Measurements from ENCODE around the gene TEX52. TPM values are rescaled to one million over a fixed set of nuclear protein-coding genes. Genes with fewer than 3 reads are reported as not detected.

TEX52 gene
- 11.3 TPM for total RNA-seq (ENCODE audit: insufficient read depth, low replicate concordance)

DNA sequence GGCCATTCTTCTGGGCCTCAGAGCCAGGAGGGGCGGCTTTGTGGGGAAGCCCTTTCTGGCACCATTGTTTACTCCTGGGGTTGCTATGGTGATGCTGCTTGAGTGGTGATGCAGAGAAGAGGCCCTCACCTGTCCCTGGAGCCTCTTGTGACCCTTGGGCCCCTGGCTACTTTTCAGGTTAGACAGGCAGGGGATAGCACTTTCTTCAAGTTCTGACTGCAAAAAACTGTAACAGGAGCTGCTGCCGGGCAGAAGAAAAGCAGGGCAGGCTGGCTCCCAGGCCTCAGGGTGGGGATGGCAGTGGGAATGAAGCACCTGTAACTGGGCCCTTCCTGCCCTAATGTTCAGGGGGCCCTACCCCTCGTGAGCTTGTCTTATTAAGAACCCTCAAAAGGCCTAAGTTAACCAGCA is at the start of gene TEX52:
Gene TEX52, minus strand, starts transcription at position 19 of the 411 bp plus-strand sequence. Its CDS starts 13 bp downstream, at position 6.
- DNase-seq (ENCODE audit: low spot score): no peak

DNA sequence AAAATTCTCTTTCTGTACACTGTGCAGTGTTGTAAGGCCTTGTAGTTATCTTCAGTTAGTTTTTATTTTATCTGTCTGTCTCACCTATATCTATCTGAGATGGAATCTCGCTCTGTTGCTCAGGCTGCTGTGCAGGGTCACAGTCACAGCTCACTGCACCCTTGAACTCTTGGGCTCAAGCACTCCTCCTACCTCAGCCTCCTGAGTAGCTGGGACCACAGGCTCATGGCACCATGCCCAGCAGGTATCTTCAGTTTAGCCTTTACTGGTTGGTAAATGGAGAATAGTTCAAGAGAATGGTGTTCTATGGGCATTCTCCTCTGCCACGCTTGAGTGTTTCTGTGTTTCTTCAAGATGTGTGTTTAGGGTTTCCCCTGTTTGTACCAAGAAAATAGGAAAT is 47.4 kb upstream of the TEX52 start:
- no peak for DNase-seq (ENCODE audit: low spot score)

DNA sequence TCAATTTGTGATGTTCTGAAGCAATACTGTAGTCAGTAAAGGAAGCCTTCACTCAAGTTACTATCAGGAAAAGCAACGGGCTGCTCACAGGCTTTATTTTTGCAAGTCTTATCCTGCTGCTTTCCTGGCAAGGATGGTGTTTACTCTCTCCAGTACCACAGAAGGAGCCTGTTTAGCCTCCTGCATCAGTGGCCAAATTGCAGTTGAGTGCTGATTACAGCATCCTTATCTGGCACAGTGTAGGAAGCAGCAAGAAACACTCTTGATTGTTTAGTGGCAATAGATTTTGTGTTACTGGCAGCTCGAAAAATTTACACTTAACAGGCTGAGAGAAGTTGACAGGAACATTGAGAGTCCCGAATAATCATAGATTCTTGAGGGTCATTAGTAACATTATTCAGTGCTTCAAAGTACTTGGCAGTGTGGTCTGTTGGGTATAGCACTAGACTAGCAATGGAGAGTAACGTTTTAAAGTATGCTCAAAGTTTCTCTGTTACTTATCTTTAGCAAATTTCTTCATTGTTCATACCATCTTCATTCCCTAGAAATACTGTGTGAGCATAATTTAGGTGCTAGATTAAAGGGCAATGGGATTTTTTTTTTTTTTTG is 45.5 kb upstream of the TEX52 start:
- DNase-seq (ENCODE audit: low spot score): peak; percentile 41

DNA sequence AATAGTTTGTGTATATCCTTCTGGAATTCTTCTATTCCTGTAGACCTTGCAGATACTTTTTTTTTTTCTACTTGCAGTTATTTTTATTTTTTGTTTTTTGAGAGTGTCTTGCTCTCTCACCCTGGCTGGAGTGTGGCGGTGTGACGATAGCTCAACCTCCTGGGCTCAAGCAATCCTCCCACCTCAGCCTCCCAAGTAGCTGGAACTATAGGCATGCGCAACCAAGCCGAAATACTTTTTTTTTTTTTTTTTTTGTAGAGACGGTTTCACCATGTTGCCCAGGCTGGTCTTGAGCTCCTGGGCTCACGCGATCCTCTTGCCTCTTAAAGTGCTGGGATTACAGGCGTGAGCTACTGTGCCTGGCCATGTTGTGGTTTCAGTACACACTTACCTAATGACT is 43.8 kb upstream of the TEX52 start:
- no peak for DNase-seq (ENCODE audit: low spot score)

DNA sequence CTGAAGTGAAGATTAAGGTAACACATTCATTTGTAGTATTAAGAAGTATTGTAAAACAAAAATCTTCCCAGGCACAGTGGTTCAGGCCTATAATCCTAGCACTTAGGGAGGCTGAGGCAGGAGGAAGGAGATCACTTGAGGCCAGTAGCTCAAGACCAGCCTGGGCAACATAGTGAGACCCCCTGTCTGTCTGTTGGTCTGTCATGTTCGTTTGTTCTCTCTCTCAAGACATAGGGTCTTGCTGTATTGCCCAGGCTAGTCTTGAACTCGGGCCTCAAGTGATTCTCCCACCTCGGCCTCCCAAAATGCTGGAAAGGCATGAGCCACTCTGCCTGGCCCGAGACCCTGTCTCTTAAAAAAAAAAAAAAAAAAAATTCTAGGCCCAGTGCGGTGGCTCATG is 40.6 kb upstream of the TEX52 start:
- DNase-seq (ENCODE audit: low spot score): no peak

DNA sequence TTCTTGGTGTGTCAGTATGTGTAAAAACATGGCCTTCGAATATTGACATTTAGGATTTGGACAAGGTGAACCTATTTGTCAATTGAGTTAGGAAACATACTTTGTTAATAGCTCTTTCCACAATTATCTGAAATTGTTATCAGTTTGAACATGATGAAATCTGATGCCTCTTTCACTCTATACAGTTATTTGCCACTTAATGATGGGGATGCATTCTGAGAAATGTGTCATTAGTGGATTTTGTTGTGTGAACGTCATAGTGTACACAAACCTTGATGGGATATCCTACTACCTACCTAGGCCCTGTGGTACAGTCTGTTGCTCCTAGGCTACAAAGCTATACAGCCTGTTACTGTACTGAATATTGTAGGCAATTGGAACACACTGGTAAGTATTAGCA is 38.7 kb upstream of the TEX52 start:
- no peak for DNase-seq (ENCODE audit: low spot score)

DNA sequence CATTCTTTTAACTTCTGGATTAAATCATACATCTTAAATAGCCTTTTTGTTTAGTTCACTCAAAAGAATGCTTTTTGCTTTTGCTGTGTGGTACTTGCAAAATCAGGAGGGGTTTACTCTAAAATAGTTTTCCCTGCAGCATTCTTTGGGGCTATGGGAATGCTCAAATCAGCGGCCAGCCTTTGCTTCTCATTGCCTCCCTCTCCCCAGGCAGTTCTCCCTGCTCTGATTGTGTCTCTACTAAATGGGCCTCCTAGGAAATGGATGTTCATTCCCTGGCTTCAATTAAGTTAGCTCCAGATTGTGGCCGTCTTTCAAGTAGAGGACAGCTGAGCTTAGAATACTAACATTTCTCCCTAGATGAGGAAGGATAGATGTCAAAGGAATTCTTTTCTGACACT is 38.2 kb upstream of the TEX52 start:
- no peak for DNase-seq (ENCODE audit: low spot score)

DNA sequence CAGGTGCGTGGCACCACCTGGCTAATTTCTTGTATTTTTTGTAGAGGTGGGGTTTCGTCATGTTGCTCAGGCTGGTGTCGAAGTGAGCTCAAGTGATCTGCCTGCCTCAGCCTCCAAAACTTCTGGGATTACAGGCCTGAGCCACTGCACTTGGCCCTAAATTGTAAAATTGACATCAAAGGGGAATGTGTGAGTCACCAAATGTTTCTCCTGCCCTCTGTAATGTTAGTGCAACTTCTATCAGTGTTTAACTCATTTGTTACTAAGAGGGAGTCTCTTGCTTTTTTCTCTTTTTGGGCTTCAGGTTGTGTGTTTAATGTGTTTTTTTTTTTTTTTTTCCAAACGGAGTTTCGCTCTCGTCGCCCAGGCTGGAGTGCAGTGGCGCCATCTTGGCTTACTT is 36.2 kb upstream of the TEX52 start:
- DNase-seq (ENCODE audit: low spot score): peak; percentile 84

DNA sequence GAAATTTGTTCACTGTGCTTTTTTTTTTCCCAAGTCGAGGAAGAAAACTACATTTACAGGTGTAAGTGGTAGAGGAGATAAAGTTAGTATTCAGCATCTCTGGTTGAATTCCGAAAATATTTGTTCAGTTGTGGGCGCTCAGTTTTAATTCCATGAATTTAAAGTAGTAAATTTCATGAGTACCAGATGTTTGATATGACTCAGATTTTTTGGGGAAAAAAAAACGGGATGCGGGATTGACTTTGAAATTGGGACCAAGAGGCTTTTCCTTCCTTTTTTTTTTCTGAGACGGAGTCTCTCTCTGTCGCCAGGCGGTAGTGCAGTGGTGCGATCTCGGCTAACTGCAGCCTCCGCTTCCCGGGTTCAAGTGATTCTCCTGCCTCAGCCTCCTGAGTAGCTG is 35.4 kb upstream of the TEX52 start:
- peak; percentile 11 for DNase-seq (ENCODE audit: low spot score)

DNA sequence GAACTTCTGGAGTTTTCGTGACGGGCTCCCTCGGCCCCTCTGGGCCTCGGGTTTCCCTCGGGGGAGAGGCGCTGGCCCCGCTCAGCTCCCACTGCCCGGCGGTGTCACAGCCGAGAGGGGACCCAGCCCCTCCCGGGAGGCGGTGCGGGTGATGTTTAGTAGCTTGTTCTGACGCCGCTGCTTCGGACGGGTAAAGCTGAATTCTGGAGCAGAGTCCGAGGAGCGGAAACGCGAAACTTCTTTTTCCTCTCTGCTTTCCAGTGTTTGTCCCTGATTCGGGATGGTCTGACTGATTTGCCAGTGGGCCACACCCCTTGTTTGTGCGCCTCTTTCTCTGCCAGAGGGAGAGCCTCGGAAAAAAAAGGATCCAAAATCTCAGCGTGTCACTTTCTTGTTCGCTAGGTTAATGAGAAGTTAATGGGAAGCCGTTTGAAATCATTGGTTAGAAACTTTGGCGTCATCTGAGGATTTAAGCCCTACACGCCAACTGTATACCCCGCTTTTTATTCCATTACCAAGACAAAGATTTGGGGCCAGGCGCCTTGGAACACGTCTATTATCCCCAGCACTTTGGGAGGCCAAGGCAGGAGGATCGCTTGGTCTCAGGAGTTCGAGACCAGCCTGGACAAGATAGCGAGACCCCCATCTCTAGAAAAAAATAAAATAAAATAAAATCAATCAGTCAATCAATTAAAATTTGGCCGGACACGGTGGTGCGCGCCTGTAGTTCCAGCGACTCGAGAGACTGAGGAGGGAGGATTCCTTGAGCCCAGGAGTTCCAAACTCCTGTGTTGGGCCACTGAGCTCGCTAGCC is 34.6 kb upstream of the TEX52 start:
- peak; percentile 84 for DNase-seq (ENCODE audit: low spot score)

DNA sequence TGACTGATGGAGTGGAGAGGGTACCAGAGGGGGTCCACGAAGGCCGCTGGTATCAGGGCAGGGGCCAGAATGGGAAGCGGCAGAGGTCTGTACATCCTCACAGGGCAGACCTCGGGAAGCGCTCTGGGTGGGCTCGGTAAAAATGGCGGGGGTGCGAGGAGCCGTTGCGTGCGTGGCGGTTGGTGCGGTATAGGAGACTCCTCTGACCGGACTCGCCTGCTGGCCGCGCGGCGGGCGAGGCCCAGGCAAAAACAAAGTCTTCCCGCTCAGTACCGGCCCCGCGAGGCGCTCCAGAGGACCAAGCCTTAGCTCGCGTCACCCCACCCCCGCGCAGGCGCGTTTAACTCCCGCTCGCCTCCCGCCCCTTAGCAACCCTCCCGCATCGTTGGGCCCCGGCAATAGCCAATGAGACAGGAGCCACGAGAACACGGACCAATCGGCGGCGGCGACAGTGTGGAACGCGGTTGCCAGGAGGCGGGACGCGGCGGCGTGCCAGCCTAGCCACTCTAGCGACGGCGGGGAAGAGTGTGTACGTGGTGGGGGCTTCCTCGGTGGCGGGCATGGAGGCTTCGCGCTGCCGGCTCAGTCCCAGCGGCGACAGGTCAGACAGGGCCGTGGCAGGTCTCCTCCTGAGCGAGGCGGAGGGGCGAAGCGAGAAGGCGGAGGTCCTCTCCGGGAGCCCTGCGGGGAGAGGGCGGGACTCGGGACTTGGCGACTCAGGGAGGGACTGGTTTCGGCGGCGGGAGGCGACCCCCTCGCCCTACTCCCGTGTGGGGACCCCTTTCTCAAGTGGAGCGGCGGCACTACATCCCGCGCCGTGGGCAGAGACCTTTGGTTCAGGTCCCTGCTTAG is 33.8 kb upstream of the TEX52 start, which contains the start of gene TULP3:
Gene TULP3, plus strand, starts transcription at position 504 of the 852 bp plus-strand sequence. Its CDS starts 57 bp downstream, at position 561.
- DNase-seq (ENCODE audit: low spot score): peak; percentile 99

DNA sequence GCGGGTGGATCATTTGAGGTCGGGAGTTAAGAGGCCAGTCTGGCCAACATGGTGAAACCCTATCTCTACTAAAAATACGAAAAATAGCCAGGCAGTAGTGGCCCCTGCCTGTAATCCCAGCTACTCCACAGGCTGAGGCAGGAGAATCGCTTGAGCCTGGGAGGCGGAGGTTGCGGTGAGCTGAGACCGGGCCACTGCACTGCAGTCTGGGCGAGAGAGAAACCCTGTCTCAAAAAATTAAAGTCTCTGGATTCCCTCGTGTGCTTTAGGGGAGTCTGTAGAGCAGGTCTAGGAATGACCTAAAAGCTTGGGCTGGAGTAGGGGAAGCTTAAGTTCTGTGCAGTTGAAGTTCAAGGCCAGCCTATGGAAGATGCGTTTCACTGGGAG is 33.2 kb upstream of the TEX52 start:
- no peak for DNase-seq (ENCODE audit: low spot score)

DNA sequence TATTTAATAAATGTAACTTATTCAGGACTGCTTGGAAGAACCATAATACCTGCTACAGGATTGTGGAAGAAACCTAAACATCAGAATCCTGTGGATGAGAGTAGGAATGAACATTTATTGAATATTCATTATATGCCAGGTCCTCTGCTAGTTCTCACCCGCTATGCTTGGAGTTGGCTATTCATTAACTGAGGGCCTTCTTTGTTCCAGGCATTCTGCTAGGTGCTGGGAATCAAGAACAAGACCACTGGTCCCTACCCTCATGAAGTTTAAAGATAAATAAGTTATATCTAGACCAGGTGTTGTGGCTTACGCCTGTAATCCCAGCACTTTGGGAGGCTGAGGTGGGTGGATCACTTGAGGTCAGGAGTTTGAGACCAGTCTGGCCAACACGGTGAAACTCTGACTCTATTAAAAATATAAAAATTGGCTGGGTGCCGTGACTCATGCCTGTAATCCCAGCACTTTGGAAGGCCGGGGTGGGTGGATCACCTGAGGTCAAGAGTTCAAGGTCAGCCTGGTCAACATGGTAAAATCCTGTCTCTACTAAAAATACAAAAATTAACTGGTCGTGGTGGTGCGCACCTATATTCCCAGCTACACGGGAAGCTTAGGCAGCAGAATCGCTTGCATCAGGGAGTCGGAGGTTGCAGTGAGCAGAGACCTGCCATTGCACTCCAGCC is 30.1 kb upstream of the TEX52 start:
- no peak for DNase-seq (ENCODE audit: low spot score)

DNA sequence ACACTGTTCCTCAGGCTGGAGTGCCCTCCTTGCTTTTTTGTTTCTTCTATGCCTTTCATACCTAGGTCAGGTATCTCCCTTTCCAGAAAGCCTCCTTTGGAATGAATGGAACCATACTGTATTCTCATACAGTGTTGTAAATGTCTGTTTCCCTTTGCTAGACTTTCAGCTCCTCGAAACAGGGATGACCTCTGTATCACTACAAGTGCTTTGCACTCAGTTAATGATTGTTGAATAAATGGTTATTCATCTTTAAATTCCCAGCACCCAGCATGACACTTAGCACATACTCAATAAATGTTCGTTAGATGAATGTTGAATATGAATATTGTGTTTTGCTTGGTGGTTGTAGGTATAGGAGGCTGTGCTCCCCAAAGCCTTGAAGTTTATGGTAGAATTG is 28.0 kb upstream of the TEX52 start:
- DNase-seq (ENCODE audit: low spot score): no peak

DNA sequence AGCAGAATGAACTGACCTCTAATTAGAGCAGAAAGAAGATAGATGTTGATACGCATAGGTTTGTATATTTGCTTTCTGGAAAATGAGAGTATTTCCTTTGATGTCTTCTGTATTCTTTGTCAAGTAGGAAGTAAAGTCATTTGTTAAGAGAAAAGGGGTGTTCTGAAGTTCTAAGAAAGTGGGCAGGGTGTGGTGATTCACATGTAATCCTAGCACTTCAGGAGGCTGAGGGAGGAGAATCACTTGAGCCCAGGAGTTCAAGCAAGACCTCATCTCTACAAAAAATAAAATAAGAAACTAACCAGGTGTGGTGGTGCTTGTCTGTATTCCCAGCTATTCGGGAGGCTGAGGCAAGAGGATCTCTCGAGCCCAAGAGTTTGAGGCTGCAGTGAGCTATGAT is 23.0 kb upstream of the TEX52 start:
- DNase-seq (ENCODE audit: low spot score): no peak

DNA sequence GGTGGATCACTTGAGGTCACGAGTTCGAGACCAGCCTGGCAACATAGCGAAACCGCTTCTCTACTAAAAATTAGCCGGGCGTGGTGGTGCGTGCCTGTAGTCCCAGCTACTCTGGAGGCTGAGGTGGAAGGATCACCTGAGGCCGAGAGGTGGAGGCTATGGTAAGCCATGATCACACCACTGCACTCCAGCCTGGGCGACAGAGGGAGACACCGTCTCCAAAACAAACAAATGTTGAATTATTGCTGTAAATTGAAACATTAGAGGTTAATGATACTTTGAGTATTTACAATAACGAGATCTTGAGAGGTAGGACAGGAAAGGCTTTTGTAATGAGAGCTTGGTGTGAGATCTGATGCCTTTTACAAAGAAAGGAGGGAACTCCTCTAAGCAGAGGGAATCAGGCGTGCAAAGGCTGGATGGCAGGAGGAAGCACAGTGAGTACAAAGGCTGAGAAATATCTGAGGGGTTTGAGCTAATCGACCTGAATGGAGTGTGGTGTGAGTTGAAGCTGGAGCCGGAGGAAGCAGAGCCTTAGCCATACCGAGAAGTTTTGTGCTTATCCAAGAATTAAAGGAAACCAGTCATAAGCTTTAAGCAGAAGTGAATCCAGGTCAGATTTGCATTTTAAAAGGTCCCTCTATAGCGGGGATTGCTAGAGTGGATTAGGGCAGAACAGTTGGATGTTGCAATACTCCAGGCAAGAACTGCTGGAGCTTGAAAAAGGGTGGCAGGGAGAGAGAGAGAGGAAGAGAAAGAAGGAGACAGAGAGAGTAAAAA is 21.3 kb upstream of the TEX52 start:
- peak; percentile 92 for DNase-seq (ENCODE audit: low spot score)

DNA sequence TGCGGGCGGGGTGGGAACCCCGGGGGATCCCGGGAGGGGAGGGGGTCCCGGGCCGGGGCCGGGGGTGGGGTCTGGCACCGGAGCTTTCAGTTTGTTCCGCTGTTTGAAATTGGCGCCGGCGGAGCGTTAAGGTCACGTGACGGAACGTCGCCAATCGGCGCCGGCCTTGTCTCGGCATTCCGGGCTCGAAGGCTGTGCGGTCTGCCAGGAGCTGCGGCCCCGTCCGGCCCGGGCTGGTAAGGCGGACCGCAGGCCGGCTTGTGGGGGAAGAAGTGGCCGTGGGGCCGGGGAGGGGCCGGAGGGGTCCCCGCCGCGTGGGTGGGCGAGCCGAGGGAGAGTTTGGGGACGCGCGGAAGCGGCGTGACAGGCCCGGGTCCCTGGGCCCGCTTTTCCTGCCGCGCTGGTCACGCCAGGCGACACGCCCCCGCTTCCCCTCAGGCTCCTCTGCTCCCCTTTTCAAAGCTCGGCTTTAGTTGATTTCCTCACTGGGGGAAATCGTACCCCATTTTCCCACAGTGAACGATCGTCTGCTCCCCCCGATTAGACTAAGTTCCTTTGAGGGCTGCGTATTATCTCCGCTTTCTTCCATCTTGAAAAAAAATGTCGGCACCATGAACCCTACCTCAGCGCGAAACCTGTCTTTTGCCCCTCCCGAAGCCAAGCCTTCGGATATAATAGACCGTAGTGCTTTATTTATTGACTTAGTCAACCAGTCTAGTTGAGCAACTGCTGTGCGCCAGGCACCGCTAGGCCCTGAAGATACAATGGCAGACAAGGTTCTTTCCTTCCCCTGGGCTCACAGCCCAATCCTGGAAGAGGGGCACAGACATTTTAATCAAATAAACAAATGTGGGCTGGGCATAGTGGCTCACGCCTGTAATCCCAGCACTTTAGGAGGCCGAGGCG is 20.5 kb upstream of the TEX52 start, which contains the start of the genes FOXM1 and RHNO1:
Gene FOXM1, minus strand, starts transcription at position 128 of the 906 bp plus-strand sequence. CDS start 2,696 bp downstream, outside the sequence.
Gene RHNO1, plus strand, starts transcription at position 177 of the 906 bp plus-strand sequence. CDS start 8,144 bp downstream, outside the sequence.
- peak; percentile 91 for DNase-seq (ENCODE audit: low spot score)

DNA sequence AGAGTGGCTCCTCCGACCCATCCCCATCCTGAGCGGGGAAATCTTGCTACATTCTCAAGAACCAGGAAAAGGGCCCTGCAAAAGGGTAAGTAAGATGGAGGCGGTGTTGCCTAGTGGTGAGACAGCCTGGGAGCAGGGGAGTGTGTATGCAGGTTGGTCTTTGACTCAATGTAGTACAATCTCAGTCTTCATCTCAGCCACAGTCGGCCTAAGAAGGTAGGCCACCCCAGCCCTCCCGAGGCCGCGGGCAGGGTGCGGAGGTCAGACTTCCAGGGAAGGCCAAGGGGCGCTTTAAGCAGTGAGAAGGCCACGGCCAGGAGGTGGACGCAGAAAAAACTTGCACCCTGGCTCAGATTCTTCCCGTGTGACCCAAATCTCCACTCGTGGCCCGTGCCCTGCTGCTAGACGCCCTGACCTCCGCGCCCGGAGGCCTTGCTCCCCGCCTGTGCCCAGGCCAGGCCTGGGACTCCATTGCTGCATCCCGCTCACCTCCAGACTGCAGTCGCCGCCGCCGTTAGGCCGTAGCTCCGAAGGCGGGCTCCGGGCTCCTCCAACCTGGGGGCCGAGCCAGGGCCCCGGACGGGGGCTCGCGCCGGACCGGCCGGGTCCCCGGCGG is 19.7 kb upstream of the TEX52 start:
- no peak for DNase-seq (ENCODE audit: low spot score)
